Right lobe of liver (tissue), 6 donors: Measurements from ENCODE around the gene SNRPB2. TPM values are rescaled to one million over a fixed set of nuclear protein-coding genes. Genes with fewer than 3 reads are reported as not detected.

Source experiments
- ATAC-seq, 4 donors: fragments of 200-7000 bp; cut with Tn5 transposase; one replicate each; pipeline ENCODE4 v1.9.1; 2020; ENCODE audit warnings: mild to moderate bottlenecking in 4 of 4, moderate library complexity in 4 of 4
- DNase-seq, 3 donors: peaks; one replicate each; pipeline ENCODE4 v3.0.0-alpha.2; 2020
- H3K27ac ChIP-seq, 3 donors: fragments of 200-600 bp; one replicate each; pipeline ENCODE4 v1.8.0; 2022
- H3K27me3 ChIP-seq, 2 donors: fragments of 200-600 bp; one replicate each; pipeline ENCODE4 v1.8.0; 2022
- H3K36me3 ChIP-seq, 4 donors: fragments of 200-600 bp; sonication (generic) in 1 of 4; one replicate each; pipeline versions ENCODE4 v1.5.1 to v1.8.0; 2017 to 2022; ENCODE audit warnings: control low read depth in 1 of 4
- H3K4me1 ChIP-seq, 4 donors: fragments of 200-600 bp; sonication (generic) in 1 of 4; one replicate each; pipeline versions ENCODE4 v1.5.1 to v1.8.0; 2017 to 2022; ENCODE audit warnings: control low read depth in 1 of 4
- H3K4me3 ChIP-seq, 3 donors: fragments of 200-600 bp; one replicate each; pipeline ENCODE4 v1.8.0; 2022
- H3K9me3 ChIP-seq, 4 donors: fragments of 200-600 bp; sonication (generic) in 1 of 4; one replicate each; pipeline versions ENCODE4 v1.5.1 to v1.8.0; 2017 to 2022; ENCODE audit warnings: control low read depth in 1 of 4
- POLR2A ChIP-seq: fragments of 450-650 bp; IDR thresholded peaks from one replicate; pipeline ENCODE4 v1.6.1; 2017; ENCODE audit warnings: antibody characterized with exemption, mild to moderate bottlenecking
- WGBS: methylation state at CpG from one replicate; pipeline ENCODE4 v1.1.6; 2018; ENCODE audit warnings: low coverage, low lambda C conversion rate; ENCODE audit not compliant: insufficient coverage; ENCODE audit errors: missing lambda C conversion rate; 5-methylcytosine and 5-hydroxymethylcytosine counted together
- intact Hi-C, 2 donors: fragments of 100-400 bp; cut with DNase I; formaldehyde crosslinking; loops; one replicate each; pipeline versions ENCODE4 v1.11.2 to v1.14.1; 2022
- total RNA-seq, 6 experiments: library from RNA; depleted of rRNA in 2 of 6; stranded (reverse); fragments of >200 nt in 2 of 6; fragmentation: NEBNext Ultra II Directional in 3 of 6; extraction: Animal tissue kit (Norgen Biotek cat#: 25700) in 3 of 6; gene quantifications; one replicate each; pipeline versions ENCODE4 v1.1.0 to v1.2.4, GENCODE V29; 2016 to 2023
- TF ChIP-seq, protein P1 (sequence below), 4 donors: fragments of 200-600 bp in 3 of 4; fragments of 450-650 bp in 1 of 4; IDR thresholded peaks; one replicate each; pipeline versions ENCODE4 v1.5.1 to v1.8.0; 2016 to 2022; ENCODE audit warnings: antibody characterized with exemption in 4 of 4, mild to moderate bottlenecking in 2 of 4
- donor health status: DM: no; HTN: yes; CAD: no.
- donor health status: DM: no; HTN: no; CAD: no.
- donor health status: DM: no; HTN: no; CAD: no.
- donor health status: DM: no; HTN: yes; CAD: no.
- donor health status: DM: no; HTN: yes; CAD: no.

SNRPB2 gene
- total RNA-seq, 6 experiments from 2014 or later, result 10.2 to 19.3 (median 17.3) TPM

DNA sequence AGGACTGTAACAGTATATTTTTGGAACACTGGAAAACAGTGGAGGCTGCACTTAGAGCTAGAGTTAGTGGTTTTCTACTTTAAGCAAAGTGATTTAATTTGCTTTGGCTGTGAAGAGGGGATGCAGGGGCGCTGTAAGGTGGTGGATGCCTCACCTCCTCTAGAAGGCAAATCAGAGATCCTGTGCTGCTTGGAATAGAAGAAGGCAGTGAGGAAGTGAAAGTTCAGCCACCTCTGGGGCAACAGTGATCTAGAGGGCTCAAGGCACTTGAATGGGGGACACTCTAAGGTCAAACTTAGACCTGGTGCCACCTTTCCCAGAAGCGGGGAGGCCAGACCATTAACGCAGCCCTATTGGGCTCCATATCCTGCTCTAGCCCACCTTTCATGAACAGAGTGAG is 19.0 kb upstream of the SNRPB2 start:
- no peaks in the 10 kb centered on the region for H3K4me1 ChIP-seq
- TF ChIP-seq, protein P1, sequence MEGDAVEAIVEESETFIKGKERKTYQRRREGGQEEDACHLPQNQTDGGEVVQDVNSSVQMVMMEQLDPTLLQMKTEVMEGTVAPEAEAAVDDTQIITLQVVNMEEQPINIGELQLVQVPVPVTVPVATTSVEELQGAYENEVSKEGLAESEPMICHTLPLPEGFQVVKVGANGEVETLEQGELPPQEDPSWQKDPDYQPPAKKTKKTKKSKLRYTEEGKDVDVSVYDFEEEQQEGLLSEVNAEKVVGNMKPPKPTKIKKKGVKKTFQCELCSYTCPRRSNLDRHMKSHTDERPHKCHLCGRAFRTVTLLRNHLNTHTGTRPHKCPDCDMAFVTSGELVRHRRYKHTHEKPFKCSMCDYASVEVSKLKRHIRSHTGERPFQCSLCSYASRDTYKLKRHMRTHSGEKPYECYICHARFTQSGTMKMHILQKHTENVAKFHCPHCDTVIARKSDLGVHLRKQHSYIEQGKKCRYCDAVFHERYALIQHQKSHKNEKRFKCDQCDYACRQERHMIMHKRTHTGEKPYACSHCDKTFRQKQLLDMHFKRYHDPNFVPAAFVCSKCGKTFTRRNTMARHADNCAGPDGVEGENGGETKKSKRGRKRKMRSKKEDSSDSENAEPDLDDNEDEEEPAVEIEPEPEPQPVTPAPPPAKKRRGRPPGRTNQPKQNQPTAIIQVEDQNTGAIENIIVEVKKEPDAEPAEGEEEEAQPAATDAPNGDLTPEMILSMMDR (IDR thresholded peaks at IDR 0.05), result no peak
- TF ChIP-seq POLR2A, result no peak
- peaks cover 0 to 4% of the 10 kb centered on the region in 2 donors for H3K27me3 ChIP-seq
- no peaks in the 10 kb centered on the region for H3K9me3 ChIP-seq
- no peak for DNase-seq
- no peak for ATAC-seq
- intact Hi-C loops, result no loop called here
- H3K27ac ChIP-seq, result no peak overlapping the region
- WGBS, result 55% methylated on average over 2 of the region's 3 CpGs
- no peaks in the 10 kb centered on the region for H3K36me3 ChIP-seq
- H3K4me3 ChIP-seq, result no peak overlapping the region

DNA sequence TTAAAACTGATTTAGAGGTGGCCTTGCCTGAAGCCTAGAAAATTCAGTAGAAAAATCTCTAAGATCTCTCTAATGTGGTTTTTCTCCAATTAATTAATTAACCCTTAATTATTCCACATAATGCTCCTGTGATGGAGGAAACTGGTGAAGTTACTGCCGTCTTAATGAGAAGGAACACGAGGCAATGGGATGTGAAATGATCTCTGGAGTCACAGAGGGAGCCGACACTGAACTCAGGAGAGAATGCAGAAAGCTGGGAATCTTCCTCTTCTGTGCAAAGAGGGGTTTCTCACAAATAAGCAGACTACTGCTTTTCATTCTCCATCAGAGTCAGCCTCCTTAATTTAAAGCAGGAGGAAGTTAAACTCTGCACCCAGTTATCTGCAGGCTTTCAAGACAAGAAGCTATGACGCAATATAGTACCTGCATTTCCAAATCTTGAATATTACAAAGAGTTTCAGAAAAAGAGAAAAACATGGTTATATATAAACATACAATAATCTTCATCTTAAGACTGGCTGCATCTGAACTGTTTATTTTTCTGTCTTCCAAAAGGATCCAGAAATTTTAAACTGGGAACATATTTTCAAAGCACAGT is 18.1 kb upstream of the SNRPB2 start:
- 47% methylated on average over 4 of the region's 4 CpGs for WGBS
- H3K36me3 ChIP-seq, result no peaks in the 10 kb centered on the region
- DNase-seq (no peak), ATAC-seq (no peak)
- peaks cover 0 to 4% of the 10 kb centered on the region in 2 donors for H3K27me3 ChIP-seq
- H3K4me3 ChIP-seq, result no peak overlapping the region
- H3K4me1 ChIP-seq, result no peaks in the 10 kb centered on the region
- intact Hi-C loops, result no loop called here
- no peak overlapping the region for H3K27ac ChIP-seq
- no peaks in the 10 kb centered on the region for H3K9me3 ChIP-seq
- TF ChIP-seq POLR2A, result no peak
- TF ChIP-seq, protein P1 (IDR thresholded peaks at IDR 0.05), result no peak

DNA sequence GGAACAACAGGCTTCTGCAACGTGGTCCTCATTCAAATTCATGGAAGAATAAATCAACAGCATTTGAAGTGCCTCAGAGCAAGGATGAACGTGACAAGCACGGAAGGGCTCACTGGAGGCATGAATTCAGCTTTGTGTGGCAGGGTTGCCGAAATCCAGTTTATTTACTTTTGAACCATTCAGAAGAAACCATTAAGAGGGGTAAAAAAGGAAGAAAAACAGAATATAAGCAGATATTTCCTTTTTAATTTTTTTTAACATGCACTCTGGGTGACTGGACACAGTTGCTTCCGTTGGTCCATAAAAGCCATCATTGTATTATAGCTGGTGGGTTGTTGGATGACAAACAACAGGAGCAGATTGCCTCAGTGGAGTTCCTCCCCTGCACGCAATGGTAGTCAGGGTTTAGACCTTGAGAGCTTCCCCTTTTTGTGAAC is 17.3 kb upstream of the SNRPB2 start:
- 40% methylated on average over 6 of the region's 6 CpGs for WGBS
- Histone ChIP-seq H3K4me3 (no peak overlapping the region), H3K27ac (no peak overlapping the region), H3K4me1 (no peaks in the 10 kb centered on the region), H3K9me3 (no peaks in the 10 kb centered on the region), H3K27me3 (peaks cover 0 to 1% of the 10 kb centered on the region in 2 donors), H3K36me3 (no peaks in the 10 kb centered on the region)
- TF ChIP-seq, protein P1 (IDR thresholded peaks at IDR 0.05), result no peak
- no peak for TF ChIP-seq POLR2A
- intact Hi-C loops, result no loop called here
- DNase-seq (no peak), ATAC-seq (no peak)

DNA sequence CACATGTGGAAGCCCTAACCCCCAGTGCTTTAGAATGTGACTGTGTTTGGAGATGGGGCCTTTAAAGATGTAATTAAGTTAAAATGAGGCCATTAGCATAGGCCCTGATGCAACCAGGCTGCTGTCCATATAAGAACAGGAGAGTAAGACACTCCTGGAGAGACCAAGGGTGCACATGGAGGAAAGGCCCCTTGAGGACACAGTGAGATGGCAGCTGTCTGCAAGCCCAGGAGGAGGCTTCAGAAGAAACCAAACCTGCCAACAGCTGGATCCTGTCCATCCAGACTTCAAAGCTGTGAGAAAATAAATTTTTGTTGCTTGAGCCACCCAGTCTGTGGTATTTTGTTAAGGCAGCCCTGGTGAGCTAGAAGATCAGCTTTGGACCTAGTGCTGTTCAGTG is 16.8 kb upstream of the SNRPB2 start:
- Histone ChIP-seq H3K27ac (no peak overlapping the region), H3K4me1 (no peaks in the 10 kb centered on the region), H3K36me3 (no peaks in the 10 kb centered on the region), H3K27me3 (no peaks in the 10 kb centered on the region), H3K4me3 (no peak overlapping the region), H3K9me3 (no peaks in the 10 kb centered on the region)
- TF ChIP-seq, protein P1 (IDR thresholded peaks at IDR 0.05), result no peak
- TF ChIP-seq POLR2A, result no peak
- no peak for DNase-seq
- intact Hi-C loops, result no loop called here
- no peak for ATAC-seq

DNA sequence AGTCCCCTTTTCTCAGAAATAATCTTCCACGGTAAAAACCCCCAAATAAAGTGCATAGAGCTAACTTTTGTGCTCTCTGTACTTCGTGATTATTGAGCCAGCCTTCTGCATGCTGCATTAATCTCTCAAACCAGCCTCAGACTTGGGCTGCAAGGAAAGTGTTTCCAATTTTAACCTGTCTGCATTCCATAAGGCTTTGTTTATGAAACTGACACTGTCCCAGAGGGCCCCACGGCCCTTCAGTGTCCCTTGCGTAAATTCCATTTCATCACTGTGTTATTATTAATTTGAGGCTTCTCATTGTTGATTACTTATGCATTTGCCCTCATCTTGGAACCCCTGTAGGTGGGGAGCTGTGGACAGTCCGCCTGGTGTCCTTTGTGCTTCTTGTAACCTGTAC is 15.6 kb upstream of the SNRPB2 start:
- TF ChIP-seq POLR2A, result no peak
- TF ChIP-seq, protein P1 (IDR thresholded peaks at IDR 0.05), result no peak
- no peak for ATAC-seq
- no peak for DNase-seq
- intact Hi-C loops, result no loop called here
- WGBS, result 46% methylated on average over 5 of the region's 5 CpGs
- H3K27me3 ChIP-seq, result no peaks in the 10 kb centered on the region
- no peaks in the 10 kb centered on the region for H3K36me3 ChIP-seq
- no peak overlapping the region for H3K4me3 ChIP-seq
- no peak overlapping the region for H3K27ac ChIP-seq
- no peaks in the 10 kb centered on the region for H3K9me3 ChIP-seq
- H3K4me1 ChIP-seq, result no peaks in the 10 kb centered on the region
